Sigmoid colon (tissue), 4 donors: ENCODE data around the gene RCL1.

Experiments used
- CTCF ChIP-seq, 4 experiments: fragments of 450-650 bp in 3 of 4; fragments of 200-600 bp in 1 of 4; IDR thresholded peaks; one replicate each; pipeline ENCODE4 v1.5.1; 2016 to 2019; ENCODE audit warnings: antibody characterized with exemption in 4 of 4, mild to moderate bottlenecking in 3 of 4, moderate library complexity in 2 of 4
- EP300 ChIP-seq, 4 donors: sonication (generic); formaldehyde crosslinking; IDR thresholded peaks; one replicate each; pipeline ENCODE4 v1.6.1; 2017; ENCODE audit warnings: antibody characterized with exemption in 4 of 4
- POLR2A ChIP-seq, 2 donors: fragments of 450-650 bp; IDR thresholded peaks; one replicate each; pipeline ENCODE4 v1.6.1; 2016; ENCODE audit warnings: antibody characterized with exemption in 2 of 2, mild to moderate bottlenecking in 2 of 2, moderate library complexity in 2 of 2
- POLR2AphosphoS5 ChIP-seq, 4 donors: sonication (generic); formaldehyde crosslinking; IDR thresholded peaks; one replicate each; pipeline ENCODE4 v1.6.1; 2017; ENCODE audit warnings: antibody characterized with exemption in 4 of 4

GRCh38 chr9:4875559-4875958 lies 82.8 kb downstream of the RCL1 start:
- no peak for TF ChIP-seq POLR2A (IDR thresholded peaks at IDR 0.05)
- no peak for TF ChIP-seq POLR2AphosphoS5 (IDR thresholded peaks at IDR 0.05)
- TF ChIP-seq CTCF (IDR thresholded peaks at IDR 0.05) = no peak
- TF ChIP-seq EP300 (IDR thresholded peaks at IDR 0.05) = no peak
